Skeletal muscle satellite cell (primary cell): ENCODE measurements around the gene MSANTD7.

Experiments used
- H3K27me3 ChIP-seq: 2 replicates; pipeline ENCODE4 v1.7.0; 2013; ENCODE audit warnings: low read length; ENCODE audit not compliant: control insufficient read depth, insufficient read depth
- H3K36me3 ChIP-seq: 2 replicates; pipeline ENCODE4 v1.7.0; 2013; ENCODE audit warnings: mild to moderate bottlenecking, control low read depth, low read length; ENCODE audit not compliant: insufficient read depth
- H3K4me1 ChIP-seq: 2 replicates; pipeline ENCODE4 v1.7.0; 2013; ENCODE audit warnings: low read length; ENCODE audit not compliant: control insufficient read depth, insufficient read depth
- H3K4me2 ChIP-seq: 2 replicates; pipeline ENCODE4 v1.7.0; 2013; ENCODE audit warnings: mild to moderate bottlenecking, low read length
- H3K4me3 ChIP-seq: 2 replicates; pipeline ENCODE4 v1.7.0; 2013; ENCODE audit warnings: low read length
- H3K9ac ChIP-seq: 2 replicates; pipeline ENCODE4 v1.7.0; 2013; ENCODE audit warnings: mild to moderate bottlenecking, low read depth, low read length, moderate library complexity
- H3K9me3 ChIP-seq: replicated peaks from 2 replicates; pipeline ENCODE4 v1.7.0; 2013; ENCODE audit warnings: mild to moderate bottlenecking, control low read depth, low read length

Gene MSANTD7

GRCh38 chr10:14873090-14873760 is 35.1 kb downstream of the MSANTD7 start:
- Histone ChIP-seq H3K9ac (no peak overlapping the region), H3K9me3 (no peaks in the 10 kb centered on the region), H3K4me2 (peak overlapping the region; percentile 42), H3K4me3 (no peak overlapping the region), H3K36me3 (peaks cover 20% of the 10 kb centered on the region), H3K4me1 (peaks cover 22% of the 10 kb centered on the region), H3K27me3 (no peaks in the 10 kb centered on the region)

GRCh38 chr10:14875941-14876340 is 37.8 kb downstream of the MSANTD7 start:
- peaks cover 32% of the 10 kb centered on the region for H3K4me1 ChIP-seq
- H3K36me3 ChIP-seq: peaks cover 4% of the 10 kb centered on the region
- H3K4me3 ChIP-seq: no peak overlapping the region
- H3K4me2 ChIP-seq: no peak overlapping the region
- H3K9me3 ChIP-seq: no peaks in the 10 kb centered on the region
- no peak overlapping the region for H3K9ac ChIP-seq
- H3K27me3 ChIP-seq: no peaks in the 10 kb centered on the region

GRCh38 chr10:14876764-14877163 is 38.7 kb downstream of the MSANTD7 start:
- H3K36me3 ChIP-seq: peaks cover 4% of the 10 kb centered on the region
- peak overlapping the region; percentile 97 for H3K4me2 ChIP-seq
- H3K27me3 ChIP-seq: no peaks in the 10 kb centered on the region
- H3K9me3 ChIP-seq: no peaks in the 10 kb centered on the region
- peak overlapping the region; percentile 99 for H3K9ac ChIP-seq
- H3K4me3 ChIP-seq: peak overlapping the region; percentile 100
- peaks cover 32% of the 10 kb centered on the region for H3K4me1 ChIP-seq

GRCh38 chr10:14878266-14879123 is 40.4 kb downstream of the MSANTD7 start, which contains the start of gene SUV39H2:
TSS of gene SUV39H2 (plus strand) at chr10:14878866. CDS start at chr10:14878889, 23 bp downstream.
- Histone ChIP-seq H3K27me3 (no peaks in the 10 kb centered on the region), H3K36me3 (peaks cover 4% of the 10 kb centered on the region), H3K4me3 (peak within 1 kb of the TSS; percentile 100), H3K9ac (peak within 1 kb of the TSS; percentile 99), H3K4me2 (peak within 1 kb of the TSS; percentile 97), H3K4me1 (peaks cover 22% of the 10 kb centered on the region), H3K9me3 (no peaks in the 10 kb centered on the region)

- H3K4me2 ChIP-seq: peak overlapping the region; percentile 91
- H3K36me3 ChIP-seq: peaks cover 4% of the 10 kb centered on the region
- H3K9me3 ChIP-seq: no peaks in the 10 kb centered on the region
- peaks cover 18% of the 10 kb centered on the region for H3K4me1 ChIP-seq
- peak overlapping the region; percentile 99 for H3K9ac ChIP-seq
- peak overlapping the region; percentile 100 for H3K4me3 ChIP-seq
- no peaks in the 10 kb centered on the region for H3K27me3 ChIP-seq
These were observed 41.2 kb downstream of the MSANTD7 start for GRCh38 chr10:14879124-14879927.

- Histone ChIP-seq H3K4me1 (peaks cover 18% of the 10 kb centered on the region), H3K4me3 (peak overlapping the region; percentile 100), H3K9ac (peak overlapping the region; percentile 99), H3K9me3 (no peaks in the 10 kb centered on the region), H3K27me3 (no peaks in the 10 kb centered on the region), H3K4me2 (peak overlapping the region; percentile 91), H3K36me3 (peaks cover 4% of the 10 kb centered on the region)
These were observed 41.8 kb downstream of the MSANTD7 start for GRCh38 chr10:14879928-14880193.

GRCh38 chr10:14880229-14880628 is 42.1 kb downstream of the MSANTD7 start:
- H3K9me3 ChIP-seq: no peaks in the 10 kb centered on the region
- H3K4me1 ChIP-seq: peaks cover 18% of the 10 kb centered on the region
- no peaks in the 10 kb centered on the region for H3K27me3 ChIP-seq
- H3K9ac ChIP-seq: peak overlapping the region; percentile 99
- H3K4me3 ChIP-seq: peak overlapping the region; percentile 100
- peaks cover 4% of the 10 kb centered on the region for H3K36me3 ChIP-seq
- H3K4me2 ChIP-seq: peak overlapping the region; percentile 91

GRCh38 chr10:14884082-14884481 is 46.0 kb downstream of the MSANTD7 start:
- Histone ChIP-seq H3K4me3 (no peak overlapping the region), H3K4me1 (peaks cover 10% of the 10 kb centered on the region)

More at GRCh38 chr10:14884082-14884481, 46.0 kb downstream of the MSANTD7 start:
- no peaks in the 10 kb centered on the region for H3K9me3 ChIP-seq
- no peak overlapping the region for H3K4me2 ChIP-seq
- no peaks in the 10 kb centered on the region for H3K27me3 ChIP-seq
- H3K9ac ChIP-seq: no peak overlapping the region
- H3K36me3 ChIP-seq: peaks cover 6% of the 10 kb centered on the region
